ENCODE data around the gene PHF21B.

PHF21B gene

DNA sequence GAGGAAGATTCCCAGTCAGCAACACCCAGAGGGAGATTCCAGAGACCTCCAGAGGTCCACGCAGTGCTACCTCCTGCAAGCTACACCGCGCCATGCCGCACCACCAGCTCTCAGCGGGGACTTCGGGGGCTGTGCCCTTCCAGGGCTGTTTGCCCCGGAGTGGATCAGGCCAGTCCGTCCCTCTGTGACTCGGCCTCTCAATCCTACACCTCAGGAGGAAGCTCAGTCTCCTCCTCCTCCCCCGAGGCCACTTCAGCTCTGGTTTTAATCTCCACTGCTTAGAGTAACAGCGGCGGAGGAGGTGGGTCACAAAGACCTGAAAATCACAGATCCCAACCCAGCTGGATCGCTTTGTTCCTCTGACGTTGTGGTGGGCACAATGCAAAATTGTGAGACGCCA is 68.6 kb downstream of the PHF21B start:
- TF ChIP-seq NFIC (IDR thresholded peaks at IDR 0.05) (no peak), TEAD4 (IDR thresholded peaks at IDR 0.05) (no peak), TCF12 (IDR thresholded peaks at IDR 0.05; ENCODE audit: low read depth) (no peak), TAF1 (IDR thresholded peaks at IDR 0.05; ENCODE audit: low read depth) (no peak), ZBTB7A (IDR thresholded peaks at IDR 0.05; ENCODE audit: low read depth) (no peak), USF1 (IDR thresholded peaks at IDR 0.05) (no peak), FOXM1 (IDR thresholded peaks at IDR 0.05; ENCODE audit: borderline replicate concordance, low read depth) (no peak), EP300 (IDR thresholded peaks at IDR 0.05; ENCODE audit: borderline replicate concordance) (no peak), YY1 (IDR thresholded peaks at IDR 0.05; ENCODE audit: low read depth) (no peak), CREB1 (IDR thresholded peaks at IDR 0.05; ENCODE audit: low read depth) (no peak), CEBPB (IDR thresholded peaks at IDR 0.05) (no peak), EGR1 (IDR thresholded peaks at IDR 0.05) (no peak), RAD21 (IDR thresholded peaks at IDR 0.05; ENCODE audit: low read depth) (no peak)
- TF ChIP-seq, protein P1, sequence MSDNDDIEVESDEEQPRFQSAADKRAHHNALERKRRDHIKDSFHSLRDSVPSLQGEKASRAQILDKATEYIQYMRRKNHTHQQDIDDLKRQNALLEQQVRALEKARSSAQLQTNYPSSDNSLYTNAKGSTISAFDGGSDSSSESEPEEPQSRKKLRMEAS (IDR thresholded peaks at IDR 0.05): no peak
- TF ChIP-seq, protein P2, sequence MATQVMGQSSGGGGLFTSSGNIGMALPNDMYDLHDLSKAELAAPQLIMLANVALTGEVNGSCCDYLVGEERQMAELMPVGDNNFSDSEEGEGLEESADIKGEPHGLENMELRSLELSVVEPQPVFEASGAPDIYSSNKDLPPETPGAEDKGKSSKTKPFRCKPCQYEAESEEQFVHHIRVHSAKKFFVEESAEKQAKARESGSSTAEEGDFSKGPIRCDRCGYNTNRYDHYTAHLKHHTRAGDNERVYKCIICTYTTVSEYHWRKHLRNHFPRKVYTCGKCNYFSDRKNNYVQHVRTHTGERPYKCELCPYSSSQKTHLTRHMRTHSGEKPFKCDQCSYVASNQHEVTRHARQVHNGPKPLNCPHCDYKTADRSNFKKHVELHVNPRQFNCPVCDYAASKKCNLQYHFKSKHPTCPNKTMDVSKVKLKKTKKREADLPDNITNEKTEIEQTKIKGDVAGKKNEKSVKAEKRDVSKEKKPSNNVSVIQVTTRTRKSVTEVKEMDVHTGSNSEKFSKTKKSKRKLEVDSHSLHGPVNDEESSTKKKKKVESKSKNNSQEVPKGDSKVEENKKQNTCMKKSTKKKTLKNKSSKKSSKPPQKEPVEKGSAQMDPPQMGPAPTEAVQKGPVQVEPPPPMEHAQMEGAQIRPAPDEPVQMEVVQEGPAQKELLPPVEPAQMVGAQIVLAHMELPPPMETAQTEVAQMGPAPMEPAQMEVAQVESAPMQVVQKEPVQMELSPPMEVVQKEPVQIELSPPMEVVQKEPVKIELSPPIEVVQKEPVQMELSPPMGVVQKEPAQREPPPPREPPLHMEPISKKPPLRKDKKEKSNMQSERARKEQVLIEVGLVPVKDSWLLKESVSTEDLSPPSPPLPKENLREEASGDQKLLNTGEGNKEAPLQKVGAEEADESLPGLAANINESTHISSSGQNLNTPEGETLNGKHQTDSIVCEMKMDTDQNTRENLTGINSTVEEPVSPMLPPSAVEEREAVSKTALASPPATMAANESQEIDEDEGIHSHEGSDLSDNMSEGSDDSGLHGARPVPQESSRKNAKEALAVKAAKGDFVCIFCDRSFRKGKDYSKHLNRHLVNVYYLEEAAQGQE (IDR thresholded peaks at IDR 0.05; ENCODE audit: low read depth): no peak

DNA sequence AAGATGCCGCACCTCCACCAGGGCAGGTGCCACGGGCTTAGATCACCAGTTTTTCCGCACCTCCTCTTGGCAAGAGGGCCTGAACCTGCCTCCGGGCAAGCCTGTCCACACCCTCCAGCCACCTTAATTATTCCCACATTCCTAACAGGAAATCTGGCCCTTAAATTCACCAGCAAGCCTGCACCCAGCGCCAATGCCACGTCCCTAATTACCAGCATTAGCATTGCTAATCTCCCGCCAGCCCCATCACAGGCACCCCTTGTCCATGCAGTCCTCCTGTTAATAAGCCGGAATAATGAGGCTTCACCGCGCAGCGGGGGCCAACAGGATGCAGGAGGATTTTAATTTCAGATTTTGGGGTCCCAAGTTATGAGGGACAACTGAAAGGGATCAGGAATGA is 69.7 kb downstream of the PHF21B start:
- TF ChIP-seq FOXM1 (IDR thresholded peaks at IDR 0.05; ENCODE audit: borderline replicate concordance, low read depth) (no peak), YY1 (IDR thresholded peaks at IDR 0.05; ENCODE audit: low read depth) (no peak), TCF12 (IDR thresholded peaks at IDR 0.05; ENCODE audit: low read depth) (no peak), EGR1 (IDR thresholded peaks at IDR 0.05) (no peak), CREB1 (IDR thresholded peaks at IDR 0.05; ENCODE audit: low read depth) (no peak), CEBPB (IDR thresholded peaks at IDR 0.05) (no peak), RAD21 (IDR thresholded peaks at IDR 0.05; ENCODE audit: low read depth) (no peak), TAF1 (IDR thresholded peaks at IDR 0.05; ENCODE audit: low read depth) (no peak), EP300 (IDR thresholded peaks at IDR 0.05; ENCODE audit: borderline replicate concordance) (no peak), USF1 (IDR thresholded peaks at IDR 0.05) (no peak), ZBTB7A (IDR thresholded peaks at IDR 0.05; ENCODE audit: low read depth) (no peak), NFIC (IDR thresholded peaks at IDR 0.05) (no peak), TEAD4 (IDR thresholded peaks at IDR 0.05) (no peak)
- TF ChIP-seq, protein P1 (IDR thresholded peaks at IDR 0.05): no peak
- TF ChIP-seq, protein P2 (IDR thresholded peaks at IDR 0.05; ENCODE audit: low read depth): no peak

DNA sequence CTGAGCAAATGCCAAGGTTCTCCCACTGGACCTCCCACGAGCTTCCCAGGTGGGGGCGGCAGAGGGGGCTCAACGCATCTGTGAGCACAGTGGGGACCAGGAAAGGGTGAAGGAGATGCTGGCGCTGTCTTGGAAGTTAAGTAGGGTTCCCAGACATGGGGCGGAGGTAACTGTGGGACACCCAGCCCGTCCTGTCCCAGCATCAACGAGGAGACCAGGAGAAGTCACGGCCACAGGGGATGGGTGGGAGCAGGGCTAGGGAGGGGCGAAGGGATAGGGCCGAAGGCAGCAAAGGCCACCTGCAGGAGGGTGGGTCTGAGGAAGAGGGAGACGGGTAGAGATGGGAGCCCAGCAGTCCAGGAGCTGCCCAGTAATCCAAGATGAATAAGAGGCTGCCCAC is 70.4 kb downstream of the PHF21B start:
- no peak for TF ChIP-seq ZBTB7A (IDR thresholded peaks at IDR 0.05; ENCODE audit: low read depth)
- TF ChIP-seq FOXM1 (IDR thresholded peaks at IDR 0.05; ENCODE audit: borderline replicate concordance, low read depth): no peak
- TF ChIP-seq, protein P1 (IDR thresholded peaks at IDR 0.05): no peak
- no peak for TF ChIP-seq YY1 (IDR thresholded peaks at IDR 0.05; ENCODE audit: low read depth)
- TF ChIP-seq CREB1 (IDR thresholded peaks at IDR 0.05; ENCODE audit: low read depth): no peak
- no peak for TF ChIP-seq CEBPB (IDR thresholded peaks at IDR 0.05)
- TF ChIP-seq TAF1 (IDR thresholded peaks at IDR 0.05; ENCODE audit: low read depth): no peak
- no peak for TF ChIP-seq USF1 (IDR thresholded peaks at IDR 0.05)
- TF ChIP-seq, protein P2 (IDR thresholded peaks at IDR 0.05; ENCODE audit: low read depth): no peak
- TF ChIP-seq RAD21 (IDR thresholded peaks at IDR 0.05; ENCODE audit: low read depth): no peak
- no peak for TF ChIP-seq TCF12 (IDR thresholded peaks at IDR 0.05; ENCODE audit: low read depth)
- no peak for TF ChIP-seq EP300 (IDR thresholded peaks at IDR 0.05; ENCODE audit: borderline replicate concordance)
- no peak for TF ChIP-seq NFIC (IDR thresholded peaks at IDR 0.05)
- TF ChIP-seq EGR1 (IDR thresholded peaks at IDR 0.05): no peak
- TF ChIP-seq TEAD4 (IDR thresholded peaks at IDR 0.05): no peak

Data from Ishikawa (cell line).